ENCODE data around the gene CADPS.

Gene CADPS

GRCh38 chr3:62771331-62772072 lies 103.7 kb downstream of the CADPS start:
- intact Hi-C loops (cut with micrococcal nuclease): no loop called here

GRCh38 chr3:62768896-62769295 lies 106.3 kb downstream of the CADPS start:
- intact Hi-C loops (cut with micrococcal nuclease): no loop called here
- Mint-ChIP-seq H3K36me3 (ENCODE audit: low read depth) (no peaks in the 10 kb centered on the region), H3K27ac (no peak overlapping the region), H3K27me3 (no peaks in the 10 kb centered on the region), H3K4me1 (ENCODE audit: low read depth) (no peaks in the 10 kb centered on the region), H3K9me3 (no peaks in the 10 kb centered on the region), H3K4me3 (no peak overlapping the region)

More at GRCh38 chr3:62771331-62772072, 103.7 kb downstream of the CADPS start:
- no peaks in the 10 kb centered on the region for H3K27me3 Mint-ChIP-seq
- no peaks in the 10 kb centered on the region for H3K36me3 Mint-ChIP-seq (ENCODE audit: low read depth)
- H3K4me1 Mint-ChIP-seq (ENCODE audit: low read depth): no peaks in the 10 kb centered on the region
- no peak overlapping the region for H3K4me3 Mint-ChIP-seq
- H3K27ac Mint-ChIP-seq: no peak overlapping the region
- H3K9me3 Mint-ChIP-seq: no peaks in the 10 kb centered on the region

DNA sequence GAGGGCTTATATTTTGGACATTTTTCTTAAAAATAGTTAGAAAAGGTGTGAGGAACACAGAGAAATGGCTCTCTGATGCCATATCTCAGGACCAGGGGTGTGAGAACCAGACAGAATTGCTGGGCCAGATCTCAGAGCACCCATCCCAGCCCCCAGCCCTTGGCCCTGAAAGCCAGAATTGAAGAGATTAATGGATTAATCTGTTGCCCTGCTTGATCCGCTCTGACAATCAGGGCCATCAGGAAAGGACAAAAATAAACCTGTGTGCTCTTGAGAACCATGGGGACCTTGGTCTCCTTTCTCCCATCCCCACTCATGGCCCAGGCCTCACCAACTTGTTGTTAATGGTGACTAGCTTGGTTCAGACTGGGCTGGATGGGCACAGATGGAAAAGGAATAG lies 113.5 kb downstream of the CADPS start:
- no peaks in the 10 kb centered on the region for H3K27me3 Mint-ChIP-seq
- no peak overlapping the region for H3K4me3 Mint-ChIP-seq
- peaks cover 3% of the 10 kb centered on the region for H3K9me3 Mint-ChIP-seq
- intact Hi-C loops (cut with micrococcal nuclease): no loop called here
- no peaks in the 10 kb centered on the region for H3K36me3 Mint-ChIP-seq (ENCODE audit: low read depth)
- H3K4me1 Mint-ChIP-seq (ENCODE audit: low read depth): no peaks in the 10 kb centered on the region
- no peak overlapping the region for H3K27ac Mint-ChIP-seq

DNA sequence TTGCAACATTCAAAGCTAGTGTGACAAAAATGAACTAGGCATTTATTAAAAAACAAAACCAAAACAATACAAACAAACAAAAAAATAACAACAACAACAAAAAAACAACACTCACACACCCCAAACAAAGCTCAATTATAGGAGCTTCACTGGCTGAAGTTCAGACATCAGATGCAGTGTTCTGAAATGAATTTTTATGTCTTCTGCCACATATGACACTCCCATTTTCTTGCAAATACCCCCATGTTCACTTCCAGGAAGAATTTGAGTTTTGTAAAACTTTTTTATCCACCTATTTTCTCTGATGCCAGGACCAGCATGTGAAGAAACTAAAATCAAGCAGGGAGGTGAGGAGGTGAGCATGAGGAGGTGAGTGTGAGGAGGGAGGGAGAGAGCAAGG lies 113.9 kb downstream of the CADPS start:
- Mint-ChIP-seq H3K4me3 (no peak overlapping the region), H3K27me3 (no peaks in the 10 kb centered on the region), H3K36me3 (ENCODE audit: low read depth) (no peaks in the 10 kb centered on the region), H3K27ac (no peak overlapping the region), H3K9me3 (peaks cover 7% of the 10 kb centered on the region), H3K4me1 (ENCODE audit: low read depth) (no peaks in the 10 kb centered on the region)
- intact Hi-C loops (cut with micrococcal nuclease): no loop called here

DNA sequence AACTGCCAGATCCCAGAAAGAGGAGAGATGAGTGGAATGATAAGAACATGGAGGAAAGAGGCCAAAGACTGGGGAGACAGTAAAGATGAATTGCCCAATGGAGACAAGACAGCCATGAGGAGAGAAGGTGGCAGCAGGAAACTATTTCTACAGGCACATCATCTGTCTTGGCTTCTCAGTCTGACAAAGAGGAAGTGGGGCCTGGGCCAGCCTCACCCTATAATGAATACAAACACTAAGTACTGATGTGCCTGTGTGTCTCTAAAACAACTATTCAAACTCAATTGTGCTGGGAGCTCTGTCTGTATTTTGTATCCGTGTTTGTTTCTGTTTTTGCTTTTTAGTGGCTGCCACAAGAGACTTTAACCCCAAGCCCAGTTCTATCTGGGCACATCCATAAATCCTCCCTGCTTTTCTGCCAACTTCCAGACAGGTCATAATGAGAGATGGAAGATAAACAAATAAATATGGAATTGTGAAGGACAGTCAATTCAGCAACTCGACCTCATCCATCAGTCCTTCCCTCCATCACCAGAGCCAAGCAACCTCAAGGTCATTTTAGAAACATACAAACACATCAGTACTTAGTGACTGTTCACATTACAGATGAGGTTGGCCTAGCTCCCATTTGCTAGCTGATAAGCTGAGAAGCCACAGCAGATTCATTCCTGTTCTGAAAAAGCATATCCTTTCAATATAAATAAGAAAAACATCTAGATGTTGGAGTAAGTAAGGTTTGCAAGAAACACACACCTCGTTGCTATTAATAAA lies 116.7 kb downstream of the CADPS start:
- intact Hi-C loops (cut with micrococcal nuclease): no loop called here
- Mint-ChIP-seq H3K4me3 (no peak overlapping the region), H3K27me3 (no peaks in the 10 kb centered on the region), H3K4me1 (ENCODE audit: low read depth) (no peaks in the 10 kb centered on the region), H3K27ac (no peak overlapping the region), H3K36me3 (ENCODE audit: low read depth) (no peaks in the 10 kb centered on the region), H3K9me3 (peaks cover 9% of the 10 kb centered on the region)

GRCh38 chr3:62757045-62757444 lies 118.2 kb downstream of the CADPS start:
- intact Hi-C loops (cut with micrococcal nuclease): no loop called here
- Mint-ChIP-seq H3K27ac (no peak overlapping the region), H3K9me3 (peaks cover 9% of the 10 kb centered on the region), H3K27me3 (no peaks in the 10 kb centered on the region), H3K4me3 (no peak overlapping the region), H3K4me1 (ENCODE audit: low read depth) (no peaks in the 10 kb centered on the region), H3K36me3 (ENCODE audit: low read depth) (no peaks in the 10 kb centered on the region)

DNA sequence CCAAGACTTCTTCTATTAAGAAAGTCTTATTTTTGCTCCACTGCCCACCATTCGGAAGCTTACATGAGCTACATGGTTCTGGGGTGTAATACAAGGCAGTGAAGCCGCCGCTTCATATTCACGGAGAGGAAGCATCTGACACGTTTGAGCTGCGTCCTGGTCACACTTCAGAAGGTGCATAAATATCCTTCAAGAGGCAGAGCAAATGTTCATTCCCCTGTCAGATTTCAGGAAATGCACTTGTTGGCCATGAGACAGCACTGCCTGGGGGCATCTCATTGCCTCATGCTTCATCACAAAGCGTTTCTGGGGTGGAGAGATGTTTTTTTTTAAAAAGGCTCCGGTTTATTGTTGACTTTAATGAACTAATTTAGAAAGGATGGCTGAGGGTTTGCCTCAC lies 119.9 kb downstream of the CADPS start:
- intact Hi-C loops (cut with micrococcal nuclease): no loop called here
- Mint-ChIP-seq H3K27me3 (no peaks in the 10 kb centered on the region), H3K9me3 (peaks cover 9% of the 10 kb centered on the region), H3K27ac (no peak overlapping the region), H3K36me3 (ENCODE audit: low read depth) (no peaks in the 10 kb centered on the region), H3K4me1 (ENCODE audit: low read depth) (no peaks in the 10 kb centered on the region), H3K4me3 (no peak overlapping the region)

DNA sequence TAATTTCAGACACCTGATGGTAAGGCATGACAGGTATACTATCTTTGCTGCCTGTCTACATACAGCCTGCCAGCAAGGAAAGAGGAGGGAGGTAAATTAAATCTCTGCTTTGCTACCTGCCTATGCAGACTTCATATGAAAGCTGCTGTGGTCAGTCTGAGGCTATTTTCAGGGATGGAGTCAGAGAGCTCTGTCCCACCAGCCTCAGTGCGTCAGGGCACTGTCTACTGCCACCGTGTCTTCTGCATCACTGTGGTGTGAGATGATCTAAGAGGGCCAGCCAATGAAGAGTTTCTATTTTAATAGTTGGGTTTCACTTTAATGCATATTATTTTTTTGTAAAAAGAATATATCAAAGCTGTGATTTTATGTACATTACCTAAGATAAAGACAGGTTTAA lies 125.6 kb downstream of the CADPS start:
- H3K27me3 Mint-ChIP-seq: no peaks in the 10 kb centered on the region
- H3K27ac Mint-ChIP-seq: no peak overlapping the region
- no peaks in the 10 kb centered on the region for H3K36me3 Mint-ChIP-seq (ENCODE audit: low read depth)
- H3K4me1 Mint-ChIP-seq (ENCODE audit: low read depth): no peaks in the 10 kb centered on the region
- H3K9me3 Mint-ChIP-seq: no peaks in the 10 kb centered on the region
- H3K4me3 Mint-ChIP-seq: no peak overlapping the region
- intact Hi-C loops (cut with micrococcal nuclease): no loop called here

DNA sequence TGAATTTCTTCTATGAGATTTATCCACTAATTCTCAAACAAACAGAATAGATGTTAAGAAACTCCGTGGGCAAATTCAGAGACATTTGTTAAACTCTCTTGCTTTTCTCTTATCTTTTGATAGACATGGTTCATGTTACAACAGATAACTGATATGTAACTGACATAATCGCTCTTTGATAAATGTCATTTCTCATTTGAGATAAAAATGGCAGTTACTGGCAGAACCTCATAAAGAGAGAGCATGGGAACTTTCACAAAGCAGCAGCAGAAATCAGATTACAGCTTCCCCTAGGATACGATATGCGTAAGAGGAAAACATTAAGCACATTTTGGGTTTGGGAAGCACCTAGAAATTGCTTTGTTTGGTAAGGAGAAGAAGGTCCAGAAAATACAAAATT lies 126.1 kb downstream of the CADPS start:
- H3K36me3 Mint-ChIP-seq (ENCODE audit: low read depth): no peaks in the 10 kb centered on the region
- no peaks in the 10 kb centered on the region for H3K4me1 Mint-ChIP-seq (ENCODE audit: low read depth)
- H3K27ac Mint-ChIP-seq: no peak overlapping the region
- no peak overlapping the region for H3K4me3 Mint-ChIP-seq
- no peaks in the 10 kb centered on the region for H3K9me3 Mint-ChIP-seq
- H3K27me3 Mint-ChIP-seq: no peaks in the 10 kb centered on the region
- intact Hi-C loops (cut with micrococcal nuclease): no loop called here

DNA sequence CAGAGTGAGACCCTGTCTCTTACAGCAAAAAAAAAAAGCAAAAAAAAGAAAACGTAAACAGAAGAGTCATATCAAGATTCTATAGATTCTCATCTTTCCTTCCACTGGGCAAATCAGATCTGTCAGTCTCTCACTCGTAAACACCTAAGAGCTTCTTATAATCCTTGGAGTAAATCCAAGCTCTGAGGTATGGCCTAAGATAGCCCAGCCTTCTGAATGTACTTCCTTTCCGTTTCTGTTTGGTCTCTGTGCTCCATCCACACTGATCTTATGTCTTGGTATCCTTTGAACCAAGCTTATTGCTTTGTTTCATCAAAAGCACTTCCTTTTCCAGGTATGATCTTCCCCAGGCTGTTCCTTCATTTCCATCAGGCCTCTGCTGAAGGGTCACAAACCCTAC lies 137.8 kb downstream of the CADPS start:
- Mint-ChIP-seq H3K36me3 (ENCODE audit: low read depth) (no peaks in the 10 kb centered on the region), H3K27ac (no peak overlapping the region), H3K4me3 (no peak overlapping the region), H3K4me1 (ENCODE audit: low read depth) (no peaks in the 10 kb centered on the region), H3K27me3 (no peaks in the 10 kb centered on the region), H3K9me3 (peaks cover 7% of the 10 kb centered on the region)
- intact Hi-C loops (cut with micrococcal nuclease): no loop called here

DNA sequence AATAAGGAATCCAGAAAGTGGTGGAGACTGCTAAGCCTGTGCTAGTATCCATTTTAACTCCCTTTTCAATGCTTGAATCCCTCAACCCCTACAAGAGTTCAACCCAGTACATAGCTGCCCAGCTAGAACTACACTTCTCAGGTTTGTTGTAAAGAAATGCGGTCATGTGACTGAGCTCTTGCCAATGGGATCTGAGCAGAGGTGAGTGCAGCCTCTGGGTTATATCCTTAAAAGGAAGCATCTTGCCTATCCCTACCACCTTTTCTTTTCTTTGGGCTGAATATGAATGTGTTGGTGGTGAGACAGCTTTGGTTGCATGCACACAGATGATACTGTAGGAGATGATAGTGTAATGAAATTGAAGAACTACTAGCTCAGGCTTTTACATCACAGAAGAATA lies 139.7 kb downstream of the CADPS start:
- H3K27ac Mint-ChIP-seq: no peak overlapping the region
- H3K4me3 Mint-ChIP-seq: no peak overlapping the region
- peaks cover 7% of the 10 kb centered on the region for H3K9me3 Mint-ChIP-seq
- H3K27me3 Mint-ChIP-seq: no peaks in the 10 kb centered on the region
- no peaks in the 10 kb centered on the region for H3K4me1 Mint-ChIP-seq (ENCODE audit: low read depth)
- intact Hi-C loops (cut with micrococcal nuclease): no loop called here
- no peaks in the 10 kb centered on the region for H3K36me3 Mint-ChIP-seq (ENCODE audit: low read depth)

DNA sequence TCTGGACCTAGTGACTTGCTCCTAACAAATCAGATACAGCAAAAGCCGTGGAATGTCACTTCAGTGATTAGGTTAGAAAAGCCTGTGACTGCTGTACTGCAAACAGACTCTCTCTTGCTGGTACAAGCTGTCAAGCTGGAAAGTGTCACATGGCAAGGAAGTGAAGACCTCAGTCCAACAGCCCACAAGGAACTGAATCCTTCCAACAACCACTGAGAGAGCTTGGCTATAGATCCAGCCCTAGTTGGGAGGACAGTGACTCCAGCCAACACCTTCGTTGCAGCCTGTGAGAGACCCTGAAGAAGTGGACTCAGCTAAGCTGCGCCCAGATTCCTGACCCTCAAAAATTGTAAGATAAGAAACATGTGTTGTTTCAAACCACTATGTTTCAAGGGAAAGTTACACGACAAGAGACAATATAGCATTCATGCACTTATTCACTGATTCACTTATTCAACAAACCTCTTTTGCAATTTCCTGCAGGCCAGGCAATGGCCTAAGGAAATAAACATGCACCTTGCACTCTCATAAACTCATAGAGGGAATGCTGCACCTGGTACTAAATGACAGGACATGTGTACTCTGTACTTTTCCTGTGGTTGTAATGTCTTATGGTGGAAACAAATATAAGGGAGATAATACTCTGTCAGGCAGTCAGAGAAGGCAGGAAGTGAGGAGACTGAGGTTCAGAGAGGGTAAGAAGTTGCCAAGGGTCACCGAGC lies 142.9 kb downstream of the CADPS start:
- no peaks in the 10 kb centered on the region for H3K27me3 Mint-ChIP-seq
- H3K36me3 Mint-ChIP-seq (ENCODE audit: low read depth): no peaks in the 10 kb centered on the region
- H3K4me1 Mint-ChIP-seq (ENCODE audit: low read depth): no peaks in the 10 kb centered on the region
- no peak overlapping the region for H3K4me3 Mint-ChIP-seq
- intact Hi-C loops (cut with micrococcal nuclease): no loop called here
- no peak overlapping the region for H3K27ac Mint-ChIP-seq
- no peaks in the 10 kb centered on the region for H3K9me3 Mint-ChIP-seq

DNA sequence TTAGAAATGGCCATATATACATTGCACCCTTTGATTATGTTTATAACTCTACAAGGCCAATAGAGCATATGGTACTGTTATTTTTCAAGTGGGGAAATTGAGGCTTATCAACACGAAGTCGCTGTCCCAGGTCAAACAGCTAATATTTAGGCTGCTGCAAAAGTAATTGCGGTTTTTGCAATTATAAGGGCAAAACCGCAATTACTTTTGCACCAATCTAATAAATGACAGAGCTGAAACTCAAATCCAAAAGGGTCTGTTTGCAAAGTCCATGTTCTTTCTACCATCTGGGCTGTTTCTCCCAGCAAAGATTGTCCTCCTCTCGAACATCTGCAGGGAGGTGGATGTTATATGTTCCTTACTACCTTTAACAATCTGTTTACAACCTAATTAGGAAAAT lies 147.2 kb downstream of the CADPS start:
- Mint-ChIP-seq H3K27me3 (no peaks in the 10 kb centered on the region), H3K27ac (no peak overlapping the region), H3K4me3 (no peak overlapping the region), H3K9me3 (no peaks in the 10 kb centered on the region), H3K36me3 (ENCODE audit: low read depth) (no peaks in the 10 kb centered on the region), H3K4me1 (ENCODE audit: low read depth) (no peaks in the 10 kb centered on the region)
- intact Hi-C loops (cut with micrococcal nuclease): no loop called here

DNA sequence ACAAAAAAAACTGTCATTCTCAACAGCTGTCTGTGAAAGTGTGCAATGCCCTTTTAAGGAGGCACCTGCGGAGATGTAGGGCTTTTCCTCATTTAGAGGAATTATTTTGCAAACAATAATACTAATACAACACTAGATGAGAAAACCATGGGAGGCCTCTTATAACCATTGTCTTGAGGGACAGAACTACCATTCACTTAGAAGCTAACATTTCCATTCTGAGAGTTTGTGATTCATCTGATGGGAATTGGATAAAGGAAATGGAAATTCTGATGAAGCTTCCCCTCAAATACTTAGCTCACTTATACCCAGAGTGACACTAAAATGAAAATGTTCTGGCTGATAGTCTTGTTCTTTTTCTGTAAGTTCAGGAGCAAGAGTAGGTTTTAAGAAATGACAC lies 147.7 kb downstream of the CADPS start:
- Mint-ChIP-seq H3K27me3 (no peaks in the 10 kb centered on the region), H3K4me1 (ENCODE audit: low read depth) (no peaks in the 10 kb centered on the region), H3K4me3 (no peak overlapping the region), H3K9me3 (no peaks in the 10 kb centered on the region), H3K27ac (no peak overlapping the region), H3K36me3 (ENCODE audit: low read depth) (no peaks in the 10 kb centered on the region)
- intact Hi-C loops (cut with micrococcal nuclease): no loop called here
